Stromal cell of bone marrow (primary cell): ENCODE measurements around the gene VPS37D.
"Not testable (repeated sequence)": the region's sequence is repeated elsewhere in the genome, so short reads cannot be mapped to it uniquely, and the experiment has no call there.

ENCODE experiments used
- DNase-seq: peaks from one replicate; pipeline ENCODE4 v3.0.0-alpha.2; 2012; ENCODE audit warnings: low read depth

VPS37D gene

GRCh38 chr7:73646785-73647724 lies 20.6 kb upstream of the VPS37D start:
- DNase-seq, result no peak

- DNase-seq, result no peak
Observed at GRCh38 chr7:73647725-73648592, 19.7 kb upstream of the VPS37D start.

DNA sequence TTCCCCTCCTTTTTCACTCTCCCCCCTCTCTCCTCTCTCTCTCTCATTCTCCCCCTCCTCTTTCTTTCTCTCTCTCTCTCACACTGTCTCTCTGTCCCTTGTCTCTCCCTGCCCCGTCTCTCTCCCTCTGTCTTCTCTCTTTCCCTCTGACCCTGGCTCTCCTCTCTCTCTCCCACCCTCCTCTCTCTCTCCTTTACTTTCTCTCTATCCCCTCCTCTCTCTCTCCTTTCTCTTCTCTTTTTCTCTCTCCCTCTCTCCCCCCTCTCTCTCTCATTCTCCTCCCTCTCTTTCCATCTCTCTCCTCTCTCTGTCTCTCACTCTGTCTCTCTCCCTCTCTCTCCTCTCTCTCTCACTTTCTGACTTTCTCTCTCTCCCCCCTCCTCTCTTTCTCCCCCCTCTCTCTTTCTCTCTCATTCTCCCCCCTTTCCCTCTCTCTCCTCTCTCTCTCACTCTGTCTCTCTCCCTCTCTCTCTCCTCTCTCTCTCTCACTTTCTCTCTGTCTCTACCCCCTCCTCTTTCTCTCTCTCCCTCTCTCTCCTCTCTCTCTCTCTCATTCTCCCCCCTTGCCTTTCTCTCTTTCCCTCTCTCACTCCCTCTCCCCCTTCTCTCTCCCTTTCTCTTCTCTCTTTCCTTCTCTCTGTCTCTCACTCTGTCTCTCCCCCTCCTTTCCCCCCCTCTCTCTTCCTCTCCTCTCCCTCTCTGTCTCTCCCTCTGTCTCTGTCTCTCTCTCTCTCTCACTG lies 18.9 kb upstream of the VPS37D start:
- no peak for DNase-seq

- no peak for DNase-seq
Observed at GRCh38 chr7:73649576-73649975, 18.1 kb upstream of the VPS37D start.

GRCh38 chr7:73650524-73650923 lies 17.1 kb upstream of the VPS37D start:
- no peak for DNase-seq

DNA sequence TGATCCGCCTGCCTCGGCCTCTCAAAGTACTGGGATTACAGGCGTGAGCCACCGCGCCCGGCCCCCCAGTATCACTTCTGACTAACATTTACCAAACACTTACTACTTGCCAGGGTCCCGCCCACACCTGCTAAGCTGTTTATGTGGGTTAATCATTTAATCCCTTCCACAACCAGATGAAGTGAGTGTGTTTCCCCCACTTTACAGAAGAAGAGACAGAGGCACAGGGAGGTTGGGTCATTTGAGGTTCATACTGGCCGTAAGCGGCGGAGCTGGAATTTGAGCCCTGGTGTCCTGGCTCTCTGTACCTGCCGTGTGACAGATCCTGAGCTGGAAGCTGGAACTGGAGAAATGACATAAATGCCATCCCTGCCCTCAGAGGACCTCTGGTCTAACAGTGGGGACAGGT lies 15.1 kb upstream of the VPS37D start:
- no peak for DNase-seq

DNA sequence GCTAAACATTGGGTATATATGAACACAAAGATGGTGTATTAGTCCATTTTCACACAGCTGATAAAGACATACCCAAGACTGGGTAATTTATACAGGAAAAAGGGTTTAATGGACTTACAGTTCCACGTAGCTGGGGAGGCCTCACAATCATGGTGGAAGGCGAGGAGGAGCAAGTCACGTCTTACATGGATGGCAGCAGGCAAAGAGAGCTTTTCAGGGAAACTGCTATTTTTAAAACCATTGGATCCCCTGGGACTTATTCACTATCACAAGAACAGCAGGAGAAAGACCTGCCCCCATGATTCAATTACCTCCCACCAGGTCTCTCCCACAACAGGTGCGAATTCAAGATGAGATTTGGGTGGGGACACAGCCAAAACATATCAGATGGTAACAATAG lies 12.3 kb upstream of the VPS37D start:
- not testable (repeated sequence) for DNase-seq

- DNase-seq, result no peak
Observed at GRCh38 chr7:73659983-73660382, 7.6 kb upstream of the VPS37D start.

DNA sequence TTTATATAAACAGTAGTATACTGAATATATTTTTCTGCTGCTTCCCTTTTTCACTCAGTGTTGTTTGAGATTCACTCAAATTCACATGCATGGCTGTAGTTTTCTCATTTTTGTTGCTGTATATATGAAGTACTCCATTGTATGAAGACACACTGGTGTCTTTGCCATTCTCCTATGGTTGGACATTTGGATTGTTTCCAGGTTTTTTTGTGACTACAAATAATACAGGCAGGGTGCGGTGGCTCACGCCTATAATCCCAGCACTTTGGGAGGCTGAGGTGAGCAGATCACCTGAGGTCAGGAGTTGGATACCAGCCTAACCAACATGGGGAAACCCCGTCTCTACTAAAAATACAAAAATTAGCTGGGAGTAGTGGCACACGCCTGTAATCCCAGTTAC lies 7.0 kb upstream of the VPS37D start:
- DNase-seq, result not testable (repeated sequence)

- no peak for DNase-seq
Observed at GRCh38 chr7:73663033-73663432, 4.6 kb upstream of the VPS37D start.

DNA sequence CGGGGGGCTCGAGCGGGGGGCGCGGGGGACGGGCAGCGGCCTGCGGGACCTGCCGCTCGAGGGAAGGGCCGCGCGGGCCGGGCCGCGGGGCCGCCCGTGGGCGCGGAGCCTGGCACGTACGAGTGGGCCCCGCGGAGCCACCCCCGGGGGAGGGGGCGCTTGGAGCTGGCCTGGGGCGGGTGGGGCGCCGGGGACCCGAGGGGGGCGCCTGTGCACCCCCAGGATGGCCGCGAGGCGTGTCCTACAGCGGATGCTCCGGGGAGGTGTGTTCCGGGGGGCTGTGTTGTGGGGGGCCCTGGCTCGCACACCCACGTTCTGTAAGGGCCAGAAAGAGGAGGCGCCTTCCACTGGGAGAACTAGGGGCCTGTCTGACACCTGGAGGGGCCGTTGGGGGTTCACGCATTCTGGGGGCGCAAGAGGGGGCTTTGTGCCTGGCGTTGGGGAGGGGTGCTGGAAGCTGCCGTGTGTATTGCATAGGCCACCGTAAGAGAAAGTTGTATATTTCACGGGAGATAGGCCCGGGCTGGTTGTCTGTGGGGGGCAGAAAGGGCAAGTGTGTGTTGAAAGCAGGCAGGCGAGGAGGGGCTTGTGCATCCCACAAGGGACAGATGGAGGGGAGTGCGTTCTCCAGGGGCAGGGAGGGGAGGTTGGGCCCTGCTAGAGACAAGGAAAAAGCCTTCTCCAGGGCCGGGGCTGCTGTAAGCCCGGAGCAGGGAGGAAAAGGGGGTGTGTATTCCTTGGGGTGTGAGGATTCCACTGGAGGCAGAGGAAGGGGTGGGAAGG lies 663 bp downstream of the VPS37D start:
- no peak for DNase-seq

GRCh38 chr7:73668886-73669230 lies 1.2 kb downstream of the VPS37D start:
- no peak for DNase-seq

- DNase-seq, result no peak
Observed at GRCh38 chr7:73669288-73669701, 1.7 kb downstream of the VPS37D start.

GRCh38 chr7:73669858-73670385 lies 2.3 kb downstream of the VPS37D start:
- no peak for DNase-seq

GRCh38 chr7:73671322-73671661 lies 3.7 kb downstream of the VPS37D start:
- DNase-seq, result no peak

GRCh38 chr7:73671857-73672445 lies 4.3 kb downstream of the VPS37D start:
- no peak for DNase-seq

GRCh38 chr7:73674468-73675124 lies 7.0 kb downstream of the VPS37D start:
- no peak for DNase-seq

DNA sequence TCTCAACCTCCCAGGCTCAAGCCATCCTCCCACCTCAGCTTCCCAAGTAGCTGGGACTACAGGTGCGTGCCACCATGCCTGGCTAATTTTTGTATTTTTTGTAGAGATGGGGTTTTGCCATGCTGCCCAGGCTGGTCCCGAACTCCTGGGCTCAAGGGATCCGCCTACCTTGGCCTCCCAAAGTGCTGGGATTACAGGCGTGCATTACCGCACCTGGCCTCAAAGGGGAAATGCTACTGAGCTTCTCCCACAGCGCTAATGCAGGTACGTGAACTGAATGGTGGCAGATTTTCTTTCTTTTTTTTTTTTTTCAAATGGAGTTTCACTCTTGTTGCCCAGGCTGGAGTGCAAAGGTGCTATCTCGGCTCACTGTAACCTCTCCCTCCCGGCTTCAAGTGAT lies 8.4 kb downstream of the VPS37D start:
- not testable (repeated sequence) for DNase-seq

DNA sequence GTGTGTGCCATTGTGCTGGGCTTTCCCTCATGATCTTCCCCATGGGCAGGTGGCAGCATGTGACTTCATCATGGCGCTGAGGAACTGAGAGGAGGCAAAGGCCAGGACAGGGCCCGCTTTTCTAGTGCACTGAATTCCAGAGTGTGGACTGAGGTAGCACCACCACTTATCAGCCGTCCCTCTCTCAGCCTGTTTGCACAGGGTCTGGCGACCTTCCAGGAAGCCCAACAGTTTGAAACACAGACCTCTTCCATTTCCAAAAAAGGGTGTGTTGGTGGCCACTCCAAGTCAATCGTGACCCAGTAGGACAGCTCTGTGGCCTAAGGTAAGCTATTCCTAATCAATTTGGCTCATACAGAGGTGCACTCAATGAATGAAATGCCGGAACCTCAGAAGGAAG lies 11.2 kb downstream of the VPS37D start:
- no peak for DNase-seq

- DNase-seq, result no peak
Observed at GRCh38 chr7:73679709-73680108, 12.1 kb downstream of the VPS37D start.
